Endothelial cell of umbilical vein (primary cell): ENCODE results near the gene CSPG5. TPM values are rescaled to one million over a fixed set of nuclear protein-coding genes. Genes with fewer than 3 reads are reported as not detected.

Source experiments
- BruUV-seq: library from RNA; stranded (reverse); fragments of 400-500 nt; replicated peaks from 2 replicates; lab custom pipeline; 2021; lab: Mats Ljungman, UMichigan
- CTCF ChIA-PET: fragments of 300-600, 350-600 bp; sonication (Branson Sonifier 250); formaldehyde crosslinking; loops from one replicate; lab custom pipeline; 2021; ENCODE audit warnings: antibody characterized with exemption, inconsistent platforms; lab: Charles Lee
- POLR2A ChIA-PET: fragments of 300-600, 350-600 bp; sonication (Branson Sonifier 250); formaldehyde crosslinking; loops from one replicate; lab custom pipeline; 2021; ENCODE audit warnings: antibody characterized with exemption, inconsistent platforms; lab: Charles Lee
- DNase-seq: peaks from one replicate; pipeline ENCODE4 v3.0.0-alpha.2; 2011; ENCODE audit warnings: low read depth, low spot score
- FAIRE-seq: peaks from 2 replicates; lab custom pipeline; 2011; peaks lifted over from hg19 to GRCh38; lab: Jason Lieb, UNC
- H2AFZ ChIP-seq: 2 replicates; pipeline ENCODE4 v1.6.0; 2012; ENCODE audit warnings: low read depth, low read length, control low read depth, inconsistent platforms
- H3K27ac ChIP-seq: 2 replicates; pipeline ENCODE4 v1.5.1; 2011; ENCODE audit warnings: low read depth, mild to moderate bottlenecking, control low read depth, low read length, moderate library complexity; ENCODE audit not compliant: insufficient read depth
- H3K27me3 ChIP-seq, 2 experiments: 2 replicates each; pipeline versions ENCODE4 v1.6.0 to v1.6.1; 2011; ENCODE audit warnings: low read length in 2 of 2, mixed read lengths in 1 of 2; ENCODE audit not compliant: control insufficient read depth in 2 of 2, insufficient read depth in 2 of 2
- H3K36me3 ChIP-seq, 2 experiments: 2 replicates in 1 of 2; 3 replicates in 1 of 2; pipeline ENCODE4 v1.5.1; 2011; ENCODE audit warnings: low read length in 2 of 2, mild to moderate bottlenecking in 1 of 2, moderate library complexity in 1 of 2; ENCODE audit not compliant: control insufficient read depth in 2 of 2, insufficient read depth in 2 of 2; ENCODE audit errors: extremely low read depth in 1 of 2
- H3K4me1 ChIP-seq: 3 replicates; pipeline ENCODE4 v1.5.1; 2011; ENCODE audit warnings: mild to moderate bottlenecking, low read length; ENCODE audit not compliant: control insufficient read depth, insufficient read depth; ENCODE audit errors: extremely low read depth
- H3K4me2 ChIP-seq: 2 replicates; pipeline ENCODE4 v1.6.1; 2011; ENCODE audit warnings: low read length, control low read depth, mixed read lengths; ENCODE audit not compliant: insufficient read depth
- H3K4me3 ChIP-seq, 3 experiments: fragments of 200-600 bp in 1 of 3; sonication (generic), shearing (Covaris generic) in 1 of 3; replicated peaks in 1 of 3; 2 replicates each; pipeline ENCODE4 v1.5.1; 2011 to 2016; ENCODE audit warnings: control low read depth in 3 of 3, low read length in 3 of 3, mild to moderate bottlenecking in 2 of 3, inconsistent platforms in 1 of 3, low read depth in 1 of 3, moderate library complexity in 1 of 3; ENCODE audit not compliant: insufficient read depth in 1 of 3
- H3K79me2 ChIP-seq: 2 replicates; pipeline ENCODE4 v1.6.0; 2012; ENCODE audit warnings: low read length, inconsistent platforms; ENCODE audit not compliant: control insufficient read depth, insufficient read depth
- H3K9ac ChIP-seq: replicated peaks from 2 replicates; pipeline ENCODE3; 2011; ENCODE audit warnings: low read length, control low read depth; ENCODE audit not compliant: insufficient read depth; ENCODE audit errors: extremely low read depth
- H3K9me1 ChIP-seq: replicated peaks from 3 replicates; pipeline ENCODE4 v1.6.0; 2011; ENCODE audit warnings: mild to moderate bottlenecking, low read length; ENCODE audit not compliant: control insufficient read depth, insufficient read depth; ENCODE audit errors: extremely low read depth
- H3K9me3 ChIP-seq: replicated peaks from 2 replicates; pipeline ENCODE4 v1.5.1; 2012; ENCODE audit warnings: low read length, inconsistent platforms; ENCODE audit not compliant: control insufficient read depth, insufficient read depth
- H4K20me1 ChIP-seq: replicated peaks from 2 replicates; pipeline ENCODE3; 2011; ENCODE audit warnings: mild to moderate bottlenecking, low read length; ENCODE audit not compliant: control insufficient read depth, insufficient read depth; ENCODE audit errors: extremely low read depth
- EZH2 ChIP-seq: IDR thresholded peaks from 2 replicates; pipeline ENCODE4 v1.6.1; 2012; ENCODE audit warnings: borderline replicate concordance, low read depth, mild to moderate bottlenecking, moderate library complexity, low read length, inconsistent platforms; ENCODE audit not compliant: severe bottlenecking
- FOS ChIP-seq: IDR thresholded peaks from 2 replicates; pipeline ENCODE4 v1.6.1; 2011; ENCODE audit warnings: mild to moderate bottlenecking, low read length, moderate library complexity, borderline replicate concordance; ENCODE audit not compliant: insufficient read depth
- GATA2 ChIP-seq: IDR thresholded peaks from 2 replicates; pipeline ENCODE4 v1.7.0; 2011; ENCODE audit warnings: low read depth, mild to moderate bottlenecking, moderate library complexity, mixed read lengths, low read length; ENCODE audit not compliant: insufficient read length, insufficient read depth
- JUN ChIP-seq: IDR thresholded peaks from 2 replicates; pipeline ENCODE4 v1.6.1; 2011; ENCODE audit warnings: borderline replicate concordance, low read depth; ENCODE audit not compliant: insufficient read length, insufficient read depth
- MYC ChIP-seq: IDR thresholded peaks from one replicate; pipeline ENCODE4 v1.6.1; 2011; ENCODE audit warnings: mild to moderate bottlenecking, low read depth, low read length
- POLR2A ChIP-seq: IDR thresholded peaks from 2 replicates; pipeline ENCODE4 v1.6.1; 2012; ENCODE audit warnings: low read depth, mild to moderate bottlenecking, control low read depth, low read length
- POLR2AphosphoS5 ChIP-seq: IDR thresholded peaks from 2 replicates; pipeline ENCODE4 v1.6.1; 2012; ENCODE audit warnings: low read depth, mild to moderate bottlenecking, control low read depth, low read length, moderate library complexity; ENCODE audit not compliant: insufficient read depth
- dilution Hi-C: fragments of 300-500 bp; cut with MboI; formaldehyde crosslinking; loops from one replicate; pipeline ENCODE4 v1.15.0; 2019; ENCODE audit warnings: low sequenced_read_pairs; ENCODE audit not compliant: extremely low pct_ligation_motif_present
- intact Hi-C: fragments of 100-400 bp; cut with micrococcal nuclease; formaldehyde crosslinking; loops from one replicate; pipeline ENCODE4 v1.10.0; 2022
- polyA plus RNA-seq, 4 experiments: library from polyadenylated mRNA; depleted of rRNA in 3 of 4; stranded (reverse) in 3 of 4; unstranded in 1 of 4; fragments of >200 nt; gene quantifications; 2 replicates each; pipeline versions ENCODE4 v1.2.1 to v1.2.3, GENCODE V29; 2011 to 2012; ENCODE audit warnings: missing spikeins in 1 of 4
- total RNA-seq: library from RNA; stranded (reverse); gene quantifications from 2 replicates; pipeline ENCODE4 v1.2.3, GENCODE V29; 2021
- TF ChIP-seq, protein P1 (sequence below): IDR thresholded peaks from 2 replicates; pipeline ENCODE4 v1.6.1; 2011; ENCODE audit not compliant: insufficient read depth, insufficient read length
- TF ChIP-seq, protein P2 (sequence below), 2 donors: IDR thresholded peaks; 1 replicate in 1 of 2; 2 replicates in 1 of 2; pipeline ENCODE4 v1.5.1; 2011; ENCODE audit warnings: low read length in 2 of 2, mild to moderate bottlenecking in 2 of 2, moderate library complexity in 2 of 2, control low read depth in 1 of 2, inconsistent platforms in 1 of 2, low read depth in 1 of 2; ENCODE audit not compliant: insufficient read depth in 1 of 2; ENCODE audit errors: extremely low read depth in 1 of 2

Gene CSPG5
- total and polyA plus RNA-seq, 2 donors (not counting 3 experiments of a cell fraction or from before 2014, with no cell fraction given), result 0.32 to 0.55 TPM

DNA sequence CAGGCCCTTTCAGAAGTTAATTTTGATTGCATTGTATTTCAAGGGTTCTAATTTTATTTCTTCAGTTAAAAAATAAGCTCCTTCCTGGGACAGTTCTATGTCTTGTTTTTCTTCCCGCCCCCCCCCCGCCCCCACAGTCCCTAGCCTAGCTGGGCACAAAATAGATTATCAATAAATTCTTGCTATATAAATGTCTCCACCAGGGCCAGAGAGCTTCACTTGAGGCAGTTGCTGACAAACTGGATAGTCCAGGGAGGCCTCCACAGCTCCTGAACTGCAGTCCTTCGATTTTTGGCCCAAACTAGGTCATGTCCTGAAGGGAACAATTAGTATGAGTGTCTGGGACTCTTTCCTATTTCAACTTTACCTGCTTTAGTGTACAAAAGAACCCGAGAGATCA is 9.9 kb upstream of the CSPG5 start:
- ChIA-PET POLR2A (no interaction called here), CTCF (interaction anchor here (1.1 to 2.0 kb wide), 5 partner anchors 9 to 66 kb away, joined by 3 to 12 read pairs (median 3); no protein-coding TSS in a partner anchor)
- Histone ChIP-seq H3K4me2 (no peak overlapping the region), H3K4me3 (no peak overlapping the region), H3K9me1 (no peaks in the 10 kb centered on the region), H3K27me3 (no peaks in the 10 kb centered on the region), H2AFZ (no peak overlapping the region), H3K27ac (no peak overlapping the region), H3K9ac (no peak overlapping the region), H3K36me3 (peaks cover 11 to 21% of the 10 kb centered on the region in 2 experiments), H3K79me2 (no peaks in the 10 kb centered on the region), H4K20me1 (no peaks in the 10 kb centered on the region), H3K9me3 (no peaks in the 10 kb centered on the region), H3K4me1 (peaks cover 2% of the 10 kb centered on the region)
- no TSS peak for BruUV-seq
- TF ChIP-seq FOS (no peak), POLR2A (no peak), EZH2 (no peak), JUN (no peak), POLR2AphosphoS5 (no peak)
- TF ChIP-seq, protein P1, sequence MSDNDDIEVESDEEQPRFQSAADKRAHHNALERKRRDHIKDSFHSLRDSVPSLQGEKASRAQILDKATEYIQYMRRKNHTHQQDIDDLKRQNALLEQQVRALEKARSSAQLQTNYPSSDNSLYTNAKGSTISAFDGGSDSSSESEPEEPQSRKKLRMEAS, result no peak
- no peak for FAIRE-seq
- intact Hi-C loops (no loop called here), dilution Hi-C loops (no loop called here)
- DNase-seq, result no peak

GRCh38 chr3:47588053-47588452 is 9.4 kb upstream of the CSPG5 start:
- TF ChIP-seq EZH2 (no peak), POLR2AphosphoS5 (no peak), FOS (no peak), GATA2 (no peak), JUN (no peak), MYC (no peak), POLR2A (no peak)
- TF ChIP-seq, protein P2, sequence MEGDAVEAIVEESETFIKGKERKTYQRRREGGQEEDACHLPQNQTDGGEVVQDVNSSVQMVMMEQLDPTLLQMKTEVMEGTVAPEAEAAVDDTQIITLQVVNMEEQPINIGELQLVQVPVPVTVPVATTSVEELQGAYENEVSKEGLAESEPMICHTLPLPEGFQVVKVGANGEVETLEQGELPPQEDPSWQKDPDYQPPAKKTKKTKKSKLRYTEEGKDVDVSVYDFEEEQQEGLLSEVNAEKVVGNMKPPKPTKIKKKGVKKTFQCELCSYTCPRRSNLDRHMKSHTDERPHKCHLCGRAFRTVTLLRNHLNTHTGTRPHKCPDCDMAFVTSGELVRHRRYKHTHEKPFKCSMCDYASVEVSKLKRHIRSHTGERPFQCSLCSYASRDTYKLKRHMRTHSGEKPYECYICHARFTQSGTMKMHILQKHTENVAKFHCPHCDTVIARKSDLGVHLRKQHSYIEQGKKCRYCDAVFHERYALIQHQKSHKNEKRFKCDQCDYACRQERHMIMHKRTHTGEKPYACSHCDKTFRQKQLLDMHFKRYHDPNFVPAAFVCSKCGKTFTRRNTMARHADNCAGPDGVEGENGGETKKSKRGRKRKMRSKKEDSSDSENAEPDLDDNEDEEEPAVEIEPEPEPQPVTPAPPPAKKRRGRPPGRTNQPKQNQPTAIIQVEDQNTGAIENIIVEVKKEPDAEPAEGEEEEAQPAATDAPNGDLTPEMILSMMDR (IDR thresholded peaks at IDR 0.05; ENCODE audit: extremely low read depth in 1 of 2, insufficient read depth in 1 of 2, low read depth in 1 of 2, low read length in 2 of 2), result no peak
- Histone ChIP-seq H3K27me3 (no peaks in the 10 kb centered on the region), H3K9me1 (no peaks in the 10 kb centered on the region), H4K20me1 (no peaks in the 10 kb centered on the region), H3K4me1 (peaks cover 2% of the 10 kb centered on the region), H3K4me3 (no peak overlapping the region), H3K36me3 (peaks cover 11 to 21% of the 10 kb centered on the region in 2 experiments), H2AFZ (no peak overlapping the region), H3K9ac (no peak overlapping the region), H3K79me2 (no peaks in the 10 kb centered on the region), H3K27ac (no peak overlapping the region), H3K9me3 (no peaks in the 10 kb centered on the region), H3K4me2 (no peak overlapping the region)
- DNase-seq, result no peak
- no TSS peak for BruUV-seq
- ChIA-PET CTCF (interaction anchor here (1.2 to 2.0 kb wide), 2 partner anchors 12 to 40 kb away, joined by 3 to 12 read pairs; no protein-coding TSS in a partner anchor), POLR2A (no interaction called here)
- dilution Hi-C loops, result no loop called here
- no peak for FAIRE-seq
- intact Hi-C loops, result no loop called here
